Stimulated activated CD4-positive, alpha-beta T cell treated with anti-CD3 and anti-CD28 coated beads, Interleukin-12 subunit alpha, Interleukin-12 subunit beta, amount 100 ng/mL, for 24 hours (primary cell): ENCODE measurements around the gene PGAP3.
A peak's percentile ranks its signal among the peaks of the same experiment; 100 is the strongest.

ENCODE experiments used
- DNase-seq, 2 experiments: peaks; one replicate each; pipeline ENCODE4 v3.0.0-alpha.2; 2020; ENCODE audit warnings: low read depth in 2 of 2

Gene PGAP3

GRCh38 chr17:39671651-39672521 is 16.0 kb downstream of the PGAP3 start:
- DNase-seq: no peak

DNA sequence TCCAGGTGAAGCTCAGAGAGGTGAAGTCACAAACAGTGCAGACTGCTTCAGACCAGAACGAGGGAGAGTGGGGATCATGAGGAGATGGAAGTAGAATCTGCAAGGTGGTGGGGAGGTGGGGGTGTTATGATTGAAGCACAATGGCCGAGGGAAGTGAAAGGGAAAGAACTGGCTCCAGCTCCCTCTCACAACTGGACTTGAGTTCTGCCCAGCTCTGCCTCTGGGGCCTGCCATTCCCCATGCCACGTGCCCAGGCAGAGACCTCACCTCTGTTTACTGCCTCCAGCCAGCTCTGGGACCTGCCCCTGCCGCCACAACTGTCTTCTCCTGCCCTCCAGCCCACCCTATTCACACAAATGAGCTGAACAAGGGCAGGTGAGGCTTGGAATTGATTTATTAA is 17.1 kb downstream of the PGAP3 start:
- no peak for DNase-seq

- DNase-seq: no peak
Measured at GRCh38 chr17:39669897-39670735, 17.7 kb downstream of the PGAP3 start.

- peak; percentile 38 to 73 for DNase-seq
Measured at GRCh38 chr17:39667945-39668924, 19.6 kb downstream of the PGAP3 start, which contains the start of gene PNMT. Gene PNMT, plus strand, starts transcription at chr17:39668453. Its CDS starts 23 bp downstream, at chr17:39668476.

DNA sequence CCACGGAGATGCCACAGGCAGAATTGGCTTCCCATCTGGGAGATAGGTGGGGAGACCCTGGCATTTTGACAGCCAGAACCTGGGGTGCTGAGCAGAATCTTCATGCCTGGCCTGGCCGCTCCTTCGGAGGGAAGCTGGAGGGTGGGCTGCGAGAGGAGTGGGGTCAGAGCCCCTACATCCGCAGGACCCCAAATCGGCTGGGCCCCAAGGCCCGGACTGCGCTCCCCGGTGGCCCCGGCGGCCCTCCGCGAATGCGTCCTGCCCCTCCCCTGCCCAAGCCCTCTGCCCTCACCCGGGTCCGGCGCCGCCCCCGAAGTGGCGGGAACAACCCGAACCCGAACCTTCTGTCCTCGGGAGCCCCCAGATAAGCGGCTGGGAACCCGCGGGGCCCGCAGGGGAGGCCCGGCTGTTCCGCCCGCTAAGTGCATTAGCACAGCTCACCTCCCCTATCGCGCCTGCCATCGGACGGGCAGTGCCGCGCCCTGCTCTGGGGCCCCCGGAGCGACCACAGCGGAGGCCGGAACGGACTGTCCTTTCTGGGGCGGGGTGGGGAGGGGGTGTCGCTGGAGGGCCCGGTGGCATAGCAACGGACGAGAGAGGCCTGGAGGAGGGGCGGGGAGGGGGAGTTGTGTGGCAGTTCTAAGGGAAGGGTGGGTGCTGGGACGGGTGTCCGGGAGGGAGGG is 20.5 kb downstream of the PGAP3 start:
- no peak for DNase-seq

DNA sequence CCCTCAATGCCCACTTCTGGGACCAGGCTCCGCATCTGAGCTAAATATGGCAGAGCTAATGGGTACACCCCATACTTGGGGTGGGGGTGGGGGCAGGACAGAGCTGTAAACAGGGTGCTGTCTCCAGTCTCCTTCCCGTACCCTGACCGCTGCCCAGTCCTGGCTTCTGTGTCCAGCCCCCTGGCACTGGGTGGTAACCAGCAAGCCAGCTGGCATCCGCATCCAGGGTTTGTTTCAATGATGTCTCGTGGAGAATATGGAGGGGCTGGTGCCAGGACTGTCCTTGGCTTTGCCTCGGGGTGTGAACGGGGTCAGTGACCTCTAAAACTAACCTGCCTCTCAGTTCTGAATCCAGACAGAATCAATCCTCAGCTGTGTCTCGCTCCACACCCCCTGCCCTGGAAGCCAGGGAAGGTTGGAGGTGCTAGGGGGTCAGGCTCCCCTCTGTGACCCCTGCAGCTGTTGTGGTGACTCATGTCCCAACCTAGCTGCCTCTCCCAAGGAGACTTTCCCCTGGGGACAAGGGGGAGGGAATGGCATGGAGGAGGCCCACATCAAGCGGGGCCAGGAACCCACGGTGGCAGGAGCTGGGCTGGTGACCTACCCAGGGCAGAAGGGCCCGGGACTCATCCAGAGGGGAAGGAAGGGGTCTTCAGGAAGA is 21.1 kb downstream of the PGAP3 start:
- DNase-seq: no peak

DNA sequence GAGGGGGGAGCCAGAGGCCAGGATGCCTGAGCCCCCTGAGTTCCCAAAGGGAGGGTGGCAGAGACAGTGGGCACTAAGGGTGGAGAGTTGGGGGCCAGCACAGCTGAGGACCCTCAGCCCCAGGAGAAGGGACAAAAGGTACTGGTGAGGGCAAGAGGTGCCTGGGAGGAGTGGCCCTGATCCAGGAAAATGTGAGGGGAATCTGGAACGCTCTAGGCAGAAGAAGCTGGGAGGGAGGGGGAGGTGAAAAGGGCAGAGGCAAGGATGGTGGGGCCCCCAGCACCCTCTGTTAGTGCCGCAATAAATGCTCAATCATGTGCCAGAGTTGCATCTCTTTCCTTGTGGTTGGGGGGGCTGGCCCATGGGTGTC is 21.6 kb downstream of the PGAP3 start:
- no peak for DNase-seq

DNA sequence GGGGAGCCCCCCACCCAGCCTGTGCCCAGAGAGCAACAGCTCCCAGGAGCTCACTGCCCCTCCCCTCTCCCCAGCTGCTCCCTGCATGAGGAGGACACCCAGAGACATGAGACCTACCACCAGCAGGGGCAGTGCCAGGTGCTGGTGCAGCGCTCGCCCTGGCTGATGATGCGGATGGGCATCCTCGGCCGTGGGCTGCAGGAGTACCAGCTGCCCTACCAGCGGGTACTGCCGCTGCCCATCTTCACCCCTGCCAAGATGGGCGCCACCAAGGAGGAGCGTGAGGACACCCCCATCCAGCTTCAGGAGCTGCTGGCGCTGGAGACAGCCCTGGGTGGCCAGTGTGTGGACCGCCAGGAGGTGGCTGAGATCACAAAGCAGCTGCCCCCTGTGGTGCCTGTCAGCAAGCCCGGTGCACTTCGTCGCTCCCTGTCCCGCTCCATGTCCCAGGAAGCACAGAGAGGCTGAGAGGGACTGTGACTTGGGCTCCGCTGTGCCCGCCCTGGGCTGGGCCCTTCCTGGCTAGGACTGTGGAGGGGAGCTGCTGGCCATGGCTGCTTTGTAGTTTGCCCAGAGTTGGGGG is 22.1 kb downstream of the PGAP3 start:
- DNase-seq: no peak

DNA sequence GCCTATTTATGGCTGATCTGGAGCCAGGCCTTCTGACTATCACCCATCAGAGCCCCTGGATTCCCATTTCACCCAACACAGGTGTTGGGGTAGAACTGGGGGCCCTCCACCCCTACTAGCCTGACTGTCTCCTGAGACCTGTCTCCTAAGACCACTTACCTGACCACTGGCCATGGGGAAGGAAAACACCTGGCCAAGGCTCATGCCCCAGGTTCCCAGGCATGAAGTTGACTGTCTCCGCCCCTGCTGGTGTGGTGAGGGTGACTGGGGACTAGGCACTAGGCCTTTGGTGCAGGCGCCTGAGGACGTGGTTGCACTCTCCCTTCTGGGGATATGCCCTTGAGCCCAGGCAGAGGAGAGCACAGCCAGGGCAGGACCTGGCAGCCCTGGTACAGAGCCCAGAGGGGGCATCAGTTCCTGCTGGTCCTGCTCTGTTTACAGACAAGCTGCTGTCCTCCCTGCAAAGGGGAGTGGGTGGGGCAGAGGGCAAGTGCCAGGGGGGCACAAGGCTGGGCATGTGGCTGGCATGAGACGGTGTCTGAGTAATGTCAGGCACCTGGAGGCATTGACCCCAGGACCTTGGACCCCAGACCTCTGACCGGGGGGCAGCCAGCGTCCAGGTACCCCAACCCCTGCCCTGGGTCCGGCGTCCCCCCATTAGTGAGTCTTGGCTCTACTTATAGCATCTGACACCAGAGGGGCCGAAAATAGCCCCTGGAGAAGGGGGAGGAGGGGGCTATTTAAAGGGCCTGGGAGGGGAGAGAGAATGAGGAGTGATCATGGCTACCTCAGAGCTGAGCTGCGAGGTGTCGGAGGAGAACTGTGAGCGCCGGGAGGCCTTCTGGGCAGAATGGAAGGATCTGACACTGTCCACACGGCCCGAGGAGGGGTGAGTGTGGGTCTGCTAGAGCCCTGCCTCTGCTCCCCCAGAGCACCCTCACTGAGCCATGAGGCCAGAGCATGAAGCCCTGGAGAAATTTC is 23.0 kb downstream of the PGAP3 start, which contains the start of gene TCAP:
TCAP (plus strand) TSS at position 769 of the 981 bp plus-strand sequence; CDS start at position 780, 11 bp downstream.
- DNase-seq: no peak

DNA sequence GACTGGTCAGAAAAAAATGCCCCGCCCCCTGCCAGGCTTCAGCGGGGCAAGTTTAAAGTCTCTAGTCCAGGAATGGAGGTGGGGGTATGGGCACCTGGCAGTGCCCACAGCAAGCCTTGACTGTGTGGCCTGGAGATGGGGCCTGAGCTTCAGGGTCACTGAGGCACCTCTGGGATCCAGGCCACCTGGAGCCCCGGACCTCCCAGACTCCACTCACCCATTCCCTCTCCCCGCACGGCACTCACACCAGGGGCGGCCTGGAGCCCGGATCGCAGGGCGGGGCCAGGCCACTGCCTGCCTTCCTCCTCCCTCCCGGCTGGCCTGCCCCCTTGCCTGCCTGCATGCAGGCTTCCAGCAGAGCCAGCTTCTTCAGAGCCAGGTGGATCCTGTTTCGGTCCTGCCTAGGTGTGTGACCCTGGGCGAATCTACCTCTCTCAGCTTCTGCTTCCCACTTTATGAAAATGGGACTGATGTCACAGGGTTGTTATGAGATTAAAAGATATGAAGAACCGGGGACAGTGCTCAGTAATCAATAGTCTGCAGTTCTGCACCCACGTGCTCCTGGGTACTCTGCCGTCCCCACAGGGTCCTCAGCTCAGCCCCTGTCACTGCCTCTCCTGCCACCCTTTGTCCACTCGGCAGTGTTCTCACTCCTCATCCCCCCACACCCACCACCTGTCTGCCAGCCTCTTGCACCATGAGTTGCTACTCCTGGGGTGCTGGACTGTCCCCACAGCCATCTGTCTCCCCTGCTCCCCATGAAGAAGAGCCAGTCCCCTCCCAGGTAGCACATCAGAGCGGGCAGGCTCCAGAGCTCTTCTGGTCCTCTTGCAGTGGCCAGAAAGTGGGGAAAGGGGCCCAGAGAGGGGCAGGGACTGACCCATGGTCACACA is 23.9 kb downstream of the PGAP3 start:
- DNase-seq: no peak

- DNase-seq: no peak
Measured at GRCh38 chr17:39663340-39663687, 24.5 kb downstream of the PGAP3 start.

DNA sequence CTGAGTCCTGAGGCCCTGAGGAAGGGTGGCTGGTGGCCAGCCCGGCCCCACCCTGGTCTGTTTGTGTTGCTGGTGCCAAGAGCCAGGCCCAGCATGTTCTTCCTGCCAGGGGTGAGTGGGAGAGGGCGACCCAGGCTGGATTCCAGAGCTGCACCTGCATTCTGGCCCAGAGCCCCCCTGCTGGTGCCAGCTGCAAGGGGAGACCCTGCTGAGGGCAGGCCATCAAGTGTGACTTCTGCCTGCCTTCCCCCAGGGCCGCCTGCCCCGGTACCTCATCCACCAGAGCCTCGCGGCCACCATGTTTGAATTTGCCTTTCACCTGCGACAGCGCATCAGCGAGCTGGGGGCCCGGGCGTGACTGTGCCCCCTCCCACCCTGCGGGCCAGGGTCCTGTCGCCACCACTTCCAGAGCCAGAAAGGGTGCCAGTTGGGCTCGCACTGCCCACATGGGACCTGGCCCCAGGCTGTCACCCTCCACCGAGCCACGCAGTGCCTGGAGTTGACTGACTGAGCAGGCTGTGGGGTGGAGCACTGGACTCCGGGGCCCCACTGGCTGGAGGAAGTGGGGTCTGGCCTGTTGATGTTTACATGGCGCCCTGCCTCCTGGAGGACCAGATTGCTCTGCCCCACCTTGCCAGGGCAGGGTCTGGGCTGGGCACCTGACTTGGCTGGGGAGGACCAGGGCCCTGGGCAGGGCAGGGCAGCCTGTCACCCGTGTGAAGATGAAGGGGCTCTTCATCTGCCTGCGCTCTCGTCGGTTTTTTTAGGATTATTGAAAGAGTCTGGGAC is 25.1 kb downstream of the PGAP3 start:
- DNase-seq: no peak

DNA sequence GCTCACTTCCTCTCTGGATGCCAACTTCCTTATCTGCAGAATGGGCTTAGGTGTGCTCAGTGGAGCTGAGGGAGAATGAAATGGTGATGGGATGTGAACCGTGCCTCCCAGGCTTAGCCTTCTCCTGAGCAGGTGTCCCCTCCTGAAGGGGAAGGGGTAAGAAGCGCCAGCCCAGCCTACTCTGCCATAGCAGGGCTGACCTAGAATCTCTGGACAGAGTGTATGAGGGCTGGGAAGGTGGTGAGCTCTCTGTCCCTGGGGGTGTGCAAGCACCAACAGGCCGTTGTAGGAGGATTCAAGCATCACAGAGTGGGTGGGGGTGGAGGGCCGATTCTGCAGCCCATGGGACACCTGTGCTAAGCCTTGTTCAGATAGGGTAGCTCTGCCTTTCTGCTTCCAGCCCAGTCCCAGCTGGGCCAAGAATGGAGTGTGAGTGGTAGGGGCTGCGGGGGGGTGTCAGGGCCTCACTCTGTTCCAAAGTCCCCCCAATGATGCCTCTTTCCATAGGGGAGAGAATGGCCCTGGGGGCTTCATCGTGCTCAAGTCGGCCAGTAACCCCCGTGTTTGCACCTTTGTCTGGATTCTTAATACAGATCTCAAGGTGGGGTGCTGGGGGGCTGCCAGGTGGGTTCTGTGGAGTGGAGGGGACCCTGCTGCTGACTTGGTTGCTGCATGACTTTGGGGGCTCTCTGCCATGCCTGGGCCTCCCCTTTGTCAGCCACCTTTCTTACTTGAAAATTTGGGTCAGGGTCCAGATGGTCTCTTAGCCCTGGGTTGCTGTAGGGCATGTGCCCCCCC is 25.9 kb downstream of the PGAP3 start:
- DNase-seq: no peak

DNA sequence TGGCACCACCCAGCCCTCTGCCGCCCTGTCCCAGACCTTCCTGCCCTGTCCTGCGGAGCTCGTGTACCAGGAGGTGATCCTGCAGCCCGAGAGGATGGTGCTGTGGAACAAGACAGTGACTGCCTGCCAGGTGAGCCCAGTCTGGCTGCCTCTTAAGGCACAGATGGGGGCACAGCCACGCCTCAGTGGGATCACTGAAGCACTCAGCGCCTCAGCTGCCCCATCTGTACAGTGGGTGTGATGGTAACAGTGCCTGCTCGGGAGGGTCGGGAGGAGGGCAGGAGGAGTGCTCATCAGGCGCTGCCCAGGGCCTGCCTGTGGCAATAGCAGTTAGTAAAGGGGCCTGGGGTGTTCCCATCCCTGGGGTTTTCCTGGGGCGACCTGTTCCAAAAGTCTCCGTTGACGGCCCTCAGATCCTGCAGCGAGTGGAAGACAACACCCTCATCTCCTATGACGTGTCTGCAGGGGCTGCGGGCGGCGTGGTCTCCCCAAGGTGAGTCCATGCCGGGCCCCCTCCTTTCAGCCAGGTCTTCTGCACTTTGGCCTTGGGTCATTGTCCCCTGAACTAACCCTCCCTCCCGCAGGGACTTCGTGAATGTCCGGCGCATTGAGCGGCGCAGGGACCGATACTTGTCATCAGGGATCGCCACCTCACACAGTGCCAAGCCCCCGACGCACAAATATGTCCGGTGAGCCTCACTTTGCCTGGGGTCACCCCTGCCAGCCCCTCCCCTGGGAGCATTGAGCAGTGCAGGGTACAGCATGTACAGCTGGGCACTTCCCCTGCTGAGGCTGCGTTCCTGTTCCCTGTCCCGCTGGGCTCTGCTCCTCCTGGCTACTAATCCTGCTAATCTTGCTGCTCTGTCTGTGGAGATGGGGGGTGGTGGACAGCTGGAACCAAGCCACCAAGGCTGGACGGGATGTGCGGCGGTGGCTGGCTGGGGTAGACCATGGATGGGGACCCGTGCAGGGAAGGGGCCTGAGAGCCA is 27.2 kb downstream of the PGAP3 start:
- DNase-seq: no peak

- no peak for DNase-seq
Measured at GRCh38 chr17:39660011-39660360, 27.9 kb downstream of the PGAP3 start.
